OCI-M2 (cell line): ENCODE data around the gene ELOVL5.
"Not testable (repeated sequence)": the region's sequence is repeated elsewhere in the genome, so short reads cannot be mapped to it uniquely, and the experiment has no call there.

Experiments used
- DNase-seq: peaks from one replicate; lab custom pipeline; 2025; ENCODE audit not compliant: unreplicated experiment; lab: John Stamatoyannopoulos, UW

ELOVL5 gene

GRCh38 chr6:53348371-53349208 is at the start of gene ELOVL5:
Gene ELOVL5 (minus strand): TSS chr6:53348950. CDS start chr6:53295699, 53,251 bp downstream.
- peak; percentile 93 for DNase-seq

- DNase-seq = no peak
Measured at GRCh38 chr6:53397283-53397682, 48.5 kb upstream of the ELOVL5 start.

GRCh38 chr6:53395986-53396385 is 47.2 kb upstream of the ELOVL5 start:
- DNase-seq = no peak

GRCh38 chr6:53394704-53395103 is 46.0 kb upstream of the ELOVL5 start:
- no peak for DNase-seq

GRCh38 chr6:53391170-53391569 is 42.4 kb upstream of the ELOVL5 start:
- DNase-seq = no peak

- DNase-seq = no peak
Measured at GRCh38 chr6:53390010-53390409, 41.3 kb upstream of the ELOVL5 start.

GRCh38 chr6:53388615-53389014 is 39.9 kb upstream of the ELOVL5 start:
- DNase-seq = not testable (repeated sequence)

- no peak for DNase-seq
Measured at GRCh38 chr6:53382421-53382820, 33.7 kb upstream of the ELOVL5 start.

- no peak for DNase-seq
Measured at GRCh38 chr6:53378208-53378607, 29.5 kb upstream of the ELOVL5 start.

GRCh38 chr6:53377793-53378192 is 29.0 kb upstream of the ELOVL5 start:
- DNase-seq = no peak

- no peak for DNase-seq
Measured at GRCh38 chr6:53377289-53377688, 28.5 kb upstream of the ELOVL5 start.

- no peak for DNase-seq
Measured at GRCh38 chr6:53376661-53377226, 28.0 kb upstream of the ELOVL5 start.

- no peak for DNase-seq
Measured at GRCh38 chr6:53375847-53376246, 27.1 kb upstream of the ELOVL5 start.

GRCh38 chr6:53373638-53374037 is 24.9 kb upstream of the ELOVL5 start:
- no peak for DNase-seq

- no peak for DNase-seq
Measured at GRCh38 chr6:53369876-53370515, 21.2 kb upstream of the ELOVL5 start.

- DNase-seq = no peak
Measured at GRCh38 chr6:53369051-53369450, 20.3 kb upstream of the ELOVL5 start.

GRCh38 chr6:53366128-53366641 is 17.4 kb upstream of the ELOVL5 start:
- DNase-seq = no peak

GRCh38 chr6:53363341-53364079 is 14.8 kb upstream of the ELOVL5 start:
- DNase-seq = no peak

- DNase-seq = no peak
Measured at GRCh38 chr6:53361549-53362031, 12.8 kb upstream of the ELOVL5 start.

- no peak for DNase-seq
Measured at GRCh38 chr6:53360093-53360912, 11.6 kb upstream of the ELOVL5 start.
